SK-N-SH (cell line): ENCODE data around the gene OR8H3.

Experiments
- EZH2phosphoT487 ChIP-seq: fragments of 200-600 bp; sonication (generic); IDR thresholded peaks from 2 replicates; pipeline ENCODE4 v1.6.1; 2017; ENCODE audit warnings: low read depth, mixed run types, mild to moderate bottlenecking, antibody characterized with exemption, moderate library complexity, borderline replicate concordance
- GABPA ChIP-seq: IDR thresholded peaks from 2 replicates; pipeline ENCODE4 v1.4.0; 2012; ENCODE audit warnings: low read depth, mild to moderate bottlenecking
- MEF2A ChIP-seq: IDR thresholded peaks from 2 replicates; pipeline ENCODE4 v1.4.0; 2012; ENCODE audit warnings: low read depth, borderline replicate concordance
- SMC3 ChIP-seq: IDR thresholded peaks from 2 replicates; pipeline ENCODE4 v1.6.1; 2012; ENCODE audit warnings: low read depth, low read length, improper control_type of control experiment
- TAF1 ChIP-seq: IDR thresholded peaks from 2 replicates; pipeline ENCODE4 v1.6.1; 2012; ENCODE audit warnings: low read depth, mild to moderate bottlenecking, low read length, moderate library complexity, borderline replicate concordance
- YY1 ChIP-seq: IDR thresholded peaks from 2 replicates; pipeline ENCODE4 v1.4.0; 2012; ENCODE audit warnings: low read depth, mild to moderate bottlenecking
- TF ChIP-seq, protein P1 (sequence below): fragments of 200-600 bp; sonication (generic); IDR thresholded peaks from 2 replicates; pipeline ENCODE4 v1.6.1; 2017; ENCODE audit warnings: antibody characterized with exemption, mild to moderate bottlenecking, moderate library complexity
- TF ChIP-seq, protein P2 (sequence below): fragments of 150-350 bp; IDR thresholded peaks from 2 replicates; pipeline ENCODE4 v1.6.1; 2017; ENCODE audit warnings: antibody characterized with exemption, low read length, low read depth, borderline replicate concordance

DNA sequence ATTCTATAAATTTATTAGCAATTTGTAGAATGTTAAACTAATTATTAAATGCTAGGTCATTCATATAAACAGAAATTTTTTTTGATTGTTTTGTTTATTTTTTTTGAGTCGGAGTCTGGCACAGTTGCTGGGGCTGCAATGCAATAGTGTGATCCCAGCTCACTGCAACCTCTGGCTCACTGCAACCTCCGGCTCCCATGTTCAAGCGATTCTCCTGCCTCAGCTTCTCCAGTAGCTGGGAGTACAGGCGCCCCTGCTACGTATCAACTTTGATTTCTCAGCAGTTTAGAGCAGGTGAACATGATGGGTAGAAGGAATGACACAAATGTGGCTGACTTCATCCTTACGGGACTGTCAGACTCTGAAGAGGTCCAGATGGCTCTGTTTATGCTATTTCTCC, at the start of gene OR8H3:
- TF ChIP-seq SMC3 (no peak), EZH2phosphoT487 (no peak), MEF2A (no peak), GABPA (no peak), YY1 (no peak), TAF1 (no peak)
- TF ChIP-seq, protein P1, sequence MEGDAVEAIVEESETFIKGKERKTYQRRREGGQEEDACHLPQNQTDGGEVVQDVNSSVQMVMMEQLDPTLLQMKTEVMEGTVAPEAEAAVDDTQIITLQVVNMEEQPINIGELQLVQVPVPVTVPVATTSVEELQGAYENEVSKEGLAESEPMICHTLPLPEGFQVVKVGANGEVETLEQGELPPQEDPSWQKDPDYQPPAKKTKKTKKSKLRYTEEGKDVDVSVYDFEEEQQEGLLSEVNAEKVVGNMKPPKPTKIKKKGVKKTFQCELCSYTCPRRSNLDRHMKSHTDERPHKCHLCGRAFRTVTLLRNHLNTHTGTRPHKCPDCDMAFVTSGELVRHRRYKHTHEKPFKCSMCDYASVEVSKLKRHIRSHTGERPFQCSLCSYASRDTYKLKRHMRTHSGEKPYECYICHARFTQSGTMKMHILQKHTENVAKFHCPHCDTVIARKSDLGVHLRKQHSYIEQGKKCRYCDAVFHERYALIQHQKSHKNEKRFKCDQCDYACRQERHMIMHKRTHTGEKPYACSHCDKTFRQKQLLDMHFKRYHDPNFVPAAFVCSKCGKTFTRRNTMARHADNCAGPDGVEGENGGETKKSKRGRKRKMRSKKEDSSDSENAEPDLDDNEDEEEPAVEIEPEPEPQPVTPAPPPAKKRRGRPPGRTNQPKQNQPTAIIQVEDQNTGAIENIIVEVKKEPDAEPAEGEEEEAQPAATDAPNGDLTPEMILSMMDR: no peak
- TF ChIP-seq, protein P2, sequence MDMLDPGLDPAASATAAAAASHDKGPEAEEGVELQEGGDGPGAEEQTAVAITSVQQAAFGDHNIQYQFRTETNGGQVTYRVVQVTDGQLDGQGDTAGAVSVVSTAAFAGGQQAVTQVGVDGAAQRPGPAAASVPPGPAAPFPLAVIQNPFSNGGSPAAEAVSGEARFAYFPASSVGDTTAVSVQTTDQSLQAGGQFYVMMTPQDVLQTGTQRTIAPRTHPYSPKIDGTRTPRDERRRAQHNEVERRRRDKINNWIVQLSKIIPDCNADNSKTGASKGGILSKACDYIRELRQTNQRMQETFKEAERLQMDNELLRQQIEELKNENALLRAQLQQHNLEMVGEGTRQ: no peak
